ENCODE data around the gene ATOH8. TPM values are rescaled to one million over a fixed set of nuclear protein-coding genes. Genes with fewer than 3 reads are reported as not detected.

Gene ATOH8
- total RNA-seq, 1 donor from 2014 or later: 25.8 TPM

- no peak for ATAC-seq (ENCODE audit: poor library complexity)
- DNase-seq: no peak
- intact Hi-C loops (cut with DNase I): no loop called here
These were observed 37.4 kb upstream of the ATOH8 start for GRCh38 chr2:85716346-85716914.

- intact Hi-C loops (cut with DNase I): no loop called here
- DNase-seq (no peak), ATAC-seq (ENCODE audit: poor library complexity) (no peak)
These were observed 36.3 kb upstream of the ATOH8 start for GRCh38 chr2:85717308-85718008.

GRCh38 chr2:85718009-85718391, 35.8 kb upstream of the ATOH8 start:
- DNase-seq (no peak), ATAC-seq (ENCODE audit: poor library complexity) (no peak)
- intact Hi-C loops (cut with DNase I): no loop called here

- intact Hi-C loops (cut with DNase I): no loop called here
- ATAC-seq (ENCODE audit: poor library complexity) (peak; percentile 26), DNase-seq (no peak)
These were observed 34.8 kb upstream of the ATOH8 start for GRCh38 chr2:85718885-85719492.

- ATAC-seq (ENCODE audit: poor library complexity) (peak; percentile 85), DNase-seq (peak; percentile 78)
- intact Hi-C loops (cut with DNase I): loop anchor here (10.0 kb wide), 1 partner anchor 355 kb away; no protein-coding TSS in a partner anchor
These were observed 34.1 kb upstream of the ATOH8 start for GRCh38 chr2:85719609-85720240.

GRCh38 chr2:85720533-85720932, 33.3 kb upstream of the ATOH8 start:
- intact Hi-C loops (cut with DNase I): loop anchor here (10.0 kb wide), 1 partner anchor 354 kb away; no protein-coding TSS in a partner anchor
- ATAC-seq (ENCODE audit: poor library complexity) (no peak), DNase-seq (no peak)

GRCh38 chr2:85721641-85722040, 32.1 kb upstream of the ATOH8 start:
- ATAC-seq (ENCODE audit: poor library complexity) (no peak), DNase-seq (no peak)
- intact Hi-C loops (cut with DNase I): loop anchor here (10.0 kb wide), 1 partner anchor 353 kb away; no protein-coding TSS in a partner anchor

GRCh38 chr2:85722519-85722918, 31.3 kb upstream of the ATOH8 start:
- intact Hi-C loops (cut with DNase I): loop anchor here (10.0 kb wide), 1 partner anchor 352 kb away; no protein-coding TSS in a partner anchor
- DNase-seq (no peak), ATAC-seq (ENCODE audit: poor library complexity) (no peak)

- ATAC-seq (ENCODE audit: poor library complexity): no peak
- no peak for DNase-seq
- intact Hi-C loops (cut with DNase I): loop anchor here (10.0 kb wide), 1 partner anchor 351 kb away; no protein-coding TSS in a partner anchor
These were observed 30.0 kb upstream of the ATOH8 start for GRCh38 chr2:85723707-85724360.

- ATAC-seq (ENCODE audit: poor library complexity) (no peak), DNase-seq (no peak)
- intact Hi-C loops (cut with DNase I): loop anchor here (10.0 kb wide), 1 partner anchor 350 kb away; no protein-coding TSS in a partner anchor
These were observed 29.0 kb upstream of the ATOH8 start for GRCh38 chr2:85724731-85725181.

GRCh38 chr2:85725451-85725850, 28.3 kb upstream of the ATOH8 start:
- ATAC-seq (ENCODE audit: poor library complexity) (no peak), DNase-seq (no peak)
- intact Hi-C loops (cut with DNase I): loop anchor here (10.0 kb wide), 1 partner anchor 349 kb away; no protein-coding TSS in a partner anchor

- no peak for DNase-seq
- intact Hi-C loops (cut with DNase I): loop anchor here (2.0 to 10.0 kb wide), 2 partner anchors 87 to 347 kb away; no protein-coding TSS in a partner anchor
- ATAC-seq (ENCODE audit: poor library complexity): no peak
These were observed 26.0 kb upstream of the ATOH8 start for GRCh38 chr2:85727798-85728197.

GRCh38 chr2:85728342-85728741, 25.4 kb upstream of the ATOH8 start:
- no peak for ATAC-seq (ENCODE audit: poor library complexity)
- intact Hi-C loops (cut with DNase I): loop anchor here (2.0 to 10.0 kb wide), 2 partner anchors 86 to 346 kb away; no protein-coding TSS in a partner anchor

GRCh38 chr2:85728883-85729824, 24.6 kb upstream of the ATOH8 start:
- ATAC-seq (ENCODE audit: poor library complexity): peak; percentile 97
- intact Hi-C loops (cut with DNase I): loop anchor here (2.0 to 10.0 kb wide), 2 partner anchors 86 to 346 kb away; no protein-coding TSS in a partner anchor
- peak; percentile 94 for DNase-seq

More at GRCh38 chr2:85728342-85728741, 25.4 kb upstream of the ATOH8 start:
- DNase-seq: no peak

- intact Hi-C loops (cut with DNase I): loop anchor here (2.0 to 10.0 kb wide), 2 partner anchors 85 to 345 kb away; no protein-coding TSS in a partner anchor
- no peak for DNase-seq
- no peak for ATAC-seq (ENCODE audit: poor library complexity)
These were observed 23.8 kb upstream of the ATOH8 start for GRCh38 chr2:85729825-85730510.

- intact Hi-C loops (cut with DNase I): no loop called here
- no peak for DNase-seq
- no peak for ATAC-seq (ENCODE audit: poor library complexity)
These were observed 23.0 kb upstream of the ATOH8 start for GRCh38 chr2:85730686-85731230.
